CD4-positive, alpha-beta T cell (primary cell): ENCODE results near the gene CST6. TPM values are rescaled to one million over a fixed set of nuclear protein-coding genes. Genes with fewer than 3 reads are reported as not detected.

ENCODE experiments used
- ATAC-seq: fragments of 200-7000 bp; cut with Tn5 transposase; one replicate; pipeline ENCODE4 v1.10.0; 2022; ENCODE audit warnings: mild to moderate bottlenecking; ENCODE audit not compliant: poor library complexity
- CTCF ChIA-PET: fragments of 350-600 bp; sonication (Branson Sonifier 250); formaldehyde crosslinking; loops from one replicate; lab custom pipeline; 2021; ENCODE audit warnings: antibody characterized with exemption, inconsistent platforms; lab: Charles Lee
- POLR2A ChIA-PET: fragments of 350-600 bp; sonication (Branson Sonifier 250); formaldehyde crosslinking; loops from one replicate; lab custom pipeline; 2021; ENCODE audit warnings: antibody characterized with exemption, inconsistent platforms; lab: Charles Lee
- DNase-seq, 14 experiments: peaks; one replicate each; pipeline ENCODE4 v3.0.0-alpha.2; 2013 to 2020; ENCODE audit warnings: mixed read lengths in 2 of 14
- H3K27ac ChIP-seq, 2 donors: one replicate each; pipeline versions ENCODE4 v1.5.1 to v1.7.0; 2013; ENCODE audit warnings: low read length in 2 of 2, low read depth in 1 of 2, mild to moderate bottlenecking in 1 of 2
- H3K27me3 ChIP-seq, 2 experiments: 1 replicate in 1 of 2; 2 replicates in 1 of 2; pipeline versions ENCODE4 v1.6.1 to v1.7.0; 2013; ENCODE audit warnings: low read length in 2 of 2, control low read depth in 1 of 2, mild to moderate bottlenecking in 1 of 2, moderate library complexity in 1 of 2; ENCODE audit not compliant: insufficient read depth in 2 of 2, control insufficient read depth in 1 of 2
- H3K36me3 ChIP-seq: one replicate; pipeline ENCODE4 v1.6.1; 2013; ENCODE audit warnings: low read length, control low read depth; ENCODE audit not compliant: insufficient read depth
- H3K4me1 ChIP-seq: one replicate; pipeline ENCODE4 v1.6.1; 2013; ENCODE audit warnings: low read length, control low read depth; ENCODE audit not compliant: insufficient read depth
- H3K4me3 ChIP-seq: one replicate; pipeline ENCODE4 v1.5.1; 2013; ENCODE audit warnings: mild to moderate bottlenecking, low read length, moderate library complexity
- H3K9me3 ChIP-seq, 2 experiments: 1 replicate in 1 of 2; 2 replicates in 1 of 2; pipeline versions ENCODE4 v1.6.1 to v1.7.0; 2013; ENCODE audit warnings: low read length in 2 of 2, mild to moderate bottlenecking in 2 of 2, control low read depth in 1 of 2, moderate library complexity in 1 of 2; ENCODE audit not compliant: control insufficient read depth in 1 of 2, insufficient read depth in 1 of 2
- H3K27ac Mint-ChIP-seq: one replicate; pipeline ENCODE4 v1.8.0; 2020; ENCODE audit warnings: mixed read lengths
- H3K27me3 Mint-ChIP-seq: one replicate; pipeline ENCODE4 v1.8.0; 2021; ENCODE audit warnings: mixed read lengths
- H3K36me3 Mint-ChIP-seq: one replicate; pipeline ENCODE4 v1.8.0; 2021; ENCODE audit warnings: low read depth, mixed read lengths
- H3K4me1 Mint-ChIP-seq: one replicate; pipeline ENCODE4 v1.8.0; 2021; ENCODE audit warnings: low read depth, mixed read lengths
- H3K4me3 Mint-ChIP-seq: one replicate; pipeline ENCODE4 v1.8.0; 2020; ENCODE audit warnings: mild to moderate bottlenecking, mixed read lengths
- H3K9me3 Mint-ChIP-seq: one replicate; pipeline ENCODE4 v1.8.0; 2020; ENCODE audit warnings: mixed read lengths
- intact Hi-C, 2 experiments: fragments of 100-400 bp; cut with DNase I in 1 of 2; cut with micrococcal nuclease in 1 of 2; formaldehyde crosslinking; loops; one replicate each; pipeline versions ENCODE4 v1.15.1 to v1.9.0; 2023 to 2025; cut with DNase I, micrococcal nuclease
- total RNA-seq, 174 experiments: library from RNA in 2 of 174; stranded (reverse) in 2 of 174; gene quantifications; one replicate each; pipeline ENCODE4 v1.2.3 and lab custom pipeline; 2021 to 2026
- TF ChIP-seq, protein P1 (sequence below): fragments of 200-600 bp; IDR thresholded peaks from one replicate; pipeline ENCODE4 v1.8.0; 2022; ENCODE audit warnings: antibody characterized with exemption, mild to moderate bottlenecking

CST6 gene
- total RNA-seq, 2 experiments from 2014 or later = not detected

DNA sequence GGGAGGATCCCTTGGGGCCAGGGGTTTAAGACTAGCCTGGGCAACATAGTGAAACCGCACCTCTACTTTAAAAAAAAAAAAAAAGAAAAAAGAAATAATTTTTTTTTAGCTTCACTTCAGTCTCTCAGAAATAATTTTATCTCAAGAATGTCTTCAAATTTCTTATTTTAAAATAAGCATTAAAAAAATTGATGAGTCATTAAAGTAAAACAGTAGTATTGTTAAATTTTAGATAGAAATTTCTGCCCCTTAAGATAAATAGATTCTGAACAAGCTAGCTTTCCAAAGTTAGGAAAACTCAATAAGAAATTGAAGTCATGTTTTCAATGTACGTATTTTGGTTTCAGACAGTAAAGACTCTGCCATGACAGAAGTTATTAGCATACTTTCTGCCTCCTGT lies 50.6 kb downstream of the CST6 start:
- peaks cover 98% of the 10 kb centered on the region for H3K36me3 Mint-ChIP-seq

More for the DNA sequence above, 50.6 kb downstream of the CST6 start:
- POLR2A ChIA-PET = interaction anchor here (0.6 to 2.0 kb wide), 2 partner anchors 10 to 58 kb away, joined by 3 to 6 read pairs; partner anchors contain the start of gene SF3B2
- peaks cover 0 to 3% of the 10 kb centered on the region in 2 experiments for H3K9me3 ChIP-seq
- no peak overlapping the region for H3K27ac ChIP-seq
- Mint-ChIP-seq H3K9me3 (no peaks in the 10 kb centered on the region), H3K4me1 (peaks cover 29% of the 10 kb centered on the region), H3K27ac (no peak overlapping the region), H3K4me3 (no peak overlapping the region), H3K27me3 (no peaks in the 10 kb centered on the region)
- DNase-seq = no peak
- H3K36me3 ChIP-seq = peaks cover 97% of the 10 kb centered on the region
- no peaks in the 10 kb centered on the region for H3K27me3 ChIP-seq
- CTCF ChIA-PET = no interaction called here
- ATAC-seq = no peak
- peaks cover 5% of the 10 kb centered on the region for H3K4me1 ChIP-seq
- TF ChIP-seq, protein P1, sequence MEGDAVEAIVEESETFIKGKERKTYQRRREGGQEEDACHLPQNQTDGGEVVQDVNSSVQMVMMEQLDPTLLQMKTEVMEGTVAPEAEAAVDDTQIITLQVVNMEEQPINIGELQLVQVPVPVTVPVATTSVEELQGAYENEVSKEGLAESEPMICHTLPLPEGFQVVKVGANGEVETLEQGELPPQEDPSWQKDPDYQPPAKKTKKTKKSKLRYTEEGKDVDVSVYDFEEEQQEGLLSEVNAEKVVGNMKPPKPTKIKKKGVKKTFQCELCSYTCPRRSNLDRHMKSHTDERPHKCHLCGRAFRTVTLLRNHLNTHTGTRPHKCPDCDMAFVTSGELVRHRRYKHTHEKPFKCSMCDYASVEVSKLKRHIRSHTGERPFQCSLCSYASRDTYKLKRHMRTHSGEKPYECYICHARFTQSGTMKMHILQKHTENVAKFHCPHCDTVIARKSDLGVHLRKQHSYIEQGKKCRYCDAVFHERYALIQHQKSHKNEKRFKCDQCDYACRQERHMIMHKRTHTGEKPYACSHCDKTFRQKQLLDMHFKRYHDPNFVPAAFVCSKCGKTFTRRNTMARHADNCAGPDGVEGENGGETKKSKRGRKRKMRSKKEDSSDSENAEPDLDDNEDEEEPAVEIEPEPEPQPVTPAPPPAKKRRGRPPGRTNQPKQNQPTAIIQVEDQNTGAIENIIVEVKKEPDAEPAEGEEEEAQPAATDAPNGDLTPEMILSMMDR = no peak
- no peak overlapping the region for H3K4me3 ChIP-seq
- intact Hi-C loops = no loop called here

Other genes starting within 250 kb of the CST6 start
- 10 to 100 TPM; 12.7 to 12.8 TPM for gene AP5B1, start 231.0 kb upstream of the CST6 start, total RNA-seq
- under 1 TPM; 0.20 to 0.52 TPM for gene OVOL1, start 224.9 kb upstream of the CST6 start, total RNA-seq
- gene SNX32, start 178.0 kb upstream of the CST6 start, total RNA-seq = under 1 TPM; 0.33 to 0.61 TPM
- 100 to 1,000 TPM; 322 to 331 TPM for gene CFL1, start 153.8 kb upstream of the CST6 start, total RNA-seq
- gene MUS81, start 151.6 kb upstream of the CST6 start, total RNA-seq = 10 to 100 TPM; 37.7 to 39.2 TPM
- 1 to 10 TPM; 5.2 to 5.9 TPM for gene EFEMP2, start 139.2 kb upstream of the CST6 start, total RNA-seq
- gene CTSW, start 132.2 kb upstream of the CST6 start, total RNA-seq = 10 to 100 TPM; 20.6 to 21.6 TPM
- gene FIBP, start 123.5 kb upstream of the CST6 start, total RNA-seq = 10 to 100 TPM; 19.1 to 19.9 TPM
- 10 to 100 TPM; 23.1 to 25.8 TPM for gene CCDC85B, start 121.3 kb upstream of the CST6 start, total RNA-seq
- gene FOSL1, start 111.6 kb upstream of the CST6 start, total RNA-seq = 1 to 10 TPM; 1.8 to 2.2 TPM
- gene C11orf68, start 92.9 kb upstream of the CST6 start, total RNA-seq = 10 to 100 TPM; 13.7 to 13.8 TPM
- gene DRAP1, start 92.6 kb upstream of the CST6 start, total RNA-seq = 10 to 100 TPM; 58.6 to 59.1 TPM
- gene TSGA10IP, start 66.5 kb upstream of the CST6 start, total RNA-seq = not detected
- gene SART1, start 50.3 kb upstream of the CST6 start, total RNA-seq = 10 to 100 TPM; 78.6 to 80.2 TPM
- gene EIF1AD, start 9.9 kb upstream of the CST6 start, total RNA-seq = 10 to 100 TPM; 88.2 to 94.1 TPM
- 10 to 100 TPM; 21.3 to 22.3 TPM for gene BANF1, start 9.5 kb upstream of the CST6 start, total RNA-seq
- not detected for gene CATSPER1, start 14.5 kb downstream of the CST6 start, total RNA-seq
- not detected for gene GAL3ST3, start 37.2 kb downstream of the CST6 start, total RNA-seq
- gene SF3B2, start 40.4 kb downstream of the CST6 start, total RNA-seq = 100 to 1,000 TPM; 182 to 196 TPM
- 100 to 1,000 TPM; 179 to 183 TPM for gene PACS1, start 58.3 kb downstream of the CST6 start, total RNA-seq
- 10 to 100 TPM; 28.6 to 30.0 TPM for gene KLC2, start 245.7 kb downstream of the CST6 start, total RNA-seq